AML-193 (cell line): Measurements from ENCODE around the gene PIKFYVE.
"Not testable (repeated sequence)": the region's sequence is repeated elsewhere in the genome, so short reads cannot be mapped to it uniquely, and the experiment has no call there.

ENCODE experiments used
- DNase-seq, 2 experiments: peaks; one replicate each; lab custom pipeline; 2025; lab: John Stamatoyannopoulos, UW

PIKFYVE gene

GRCh38 chr2:208359632-208359986, 93.6 kb downstream of the PIKFYVE start:
- DNase-seq = no peak

GRCh38 chr2:208360259-208361076, 94.4 kb downstream of the PIKFYVE start:
- DNase-seq = no peak

GRCh38 chr2:208361077-208361441, 95.0 kb downstream of the PIKFYVE start:
- DNase-seq = no peak

GRCh38 chr2:208363485-208363884, 97.4 kb downstream of the PIKFYVE start:
- no peak for DNase-seq

GRCh38 chr2:208366215-208367127, 100.4 kb downstream of the PIKFYVE start:
- DNase-seq = peak; percentile 35 to 50

GRCh38 chr2:208369091-208369490, 103.0 kb downstream of the PIKFYVE start:
- no peak for DNase-seq

GRCh38 chr2:208370881-208371633, 105.0 kb downstream of the PIKFYVE start:
- no peak for DNase-seq

- no peak for DNase-seq
Observed at GRCh38 chr2:208371634-208371935, 105.5 kb downstream of the PIKFYVE start.

- DNase-seq = peak; percentile 36 to 43
Observed at GRCh38 chr2:208373460-208374089, 107.5 kb downstream of the PIKFYVE start.

GRCh38 chr2:208375491-208376068, 109.5 kb downstream of the PIKFYVE start:
- DNase-seq = no peak

- DNase-seq = not testable (repeated sequence)
Observed at GRCh38 chr2:208377344-208377860, 111.3 kb downstream of the PIKFYVE start.

- no peak for DNase-seq
Observed at GRCh38 chr2:208379192-208379591, 113.1 kb downstream of the PIKFYVE start.

GRCh38 chr2:208384637-208385036, 118.6 kb downstream of the PIKFYVE start:
- DNase-seq = no peak

- no peak for DNase-seq
Observed at GRCh38 chr2:208386541-208386940, 120.5 kb downstream of the PIKFYVE start.

GRCh38 chr2:208389940-208390339, 123.9 kb downstream of the PIKFYVE start:
- DNase-seq = no peak

GRCh38 chr2:208392300-208392699, 126.2 kb downstream of the PIKFYVE start:
- no peak for DNase-seq

GRCh38 chr2:208396796-208397195, 130.7 kb downstream of the PIKFYVE start:
- DNase-seq = not testable (repeated sequence)

GRCh38 chr2:208399201-208399600, 133.1 kb downstream of the PIKFYVE start:
- no peak for DNase-seq

GRCh38 chr2:208406474-208407451, 140.7 kb downstream of the PIKFYVE start, which contains the start of gene PTH2R:
TSS of gene PTH2R (plus strand) at chr2:208406792. CDS start at chr2:208407044, 252 bp downstream.
- no peak for DNase-seq

- DNase-seq = no peak
Observed at GRCh38 chr2:208407667-208408066, 141.6 kb downstream of the PIKFYVE start.
